ENCODE data around the gene TTC8.

Gene TTC8

DNA sequence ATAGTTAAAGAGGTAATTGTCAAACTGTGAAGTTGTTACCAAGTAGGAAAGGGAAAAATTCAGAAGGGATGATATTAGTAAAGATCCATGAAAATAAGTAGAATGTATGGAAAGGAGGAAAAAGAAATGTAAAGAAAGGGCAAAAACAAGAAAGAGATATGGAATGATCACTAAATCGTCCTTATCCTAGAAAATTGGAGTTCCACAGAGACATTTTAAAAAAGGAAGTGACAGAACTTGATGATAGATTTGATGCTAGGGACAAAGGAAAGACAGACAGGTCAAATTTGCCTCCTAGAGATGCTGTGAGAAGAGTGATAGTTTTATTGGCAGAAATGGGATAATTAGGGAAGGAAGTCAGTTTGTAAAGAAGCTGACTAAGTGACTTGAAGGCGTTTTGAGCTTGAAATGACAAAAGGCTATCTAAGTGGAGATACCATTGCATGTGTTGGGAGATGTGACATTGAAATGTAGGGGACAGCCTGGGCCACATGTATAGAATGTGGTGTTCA is 20.6 kb downstream of the TTC8 start:
- no peak for DNase-seq (ENCODE audit: low read depth, low spot score)

GRCh38 chr14:88848571-88848970 is 24.1 kb downstream of the TTC8 start:
- DNase-seq (ENCODE audit: low read depth, low spot score), result no peak
- no peak for TF ChIP-seq CTCF (IDR thresholded peaks at IDR 0.05; ENCODE audit: low read depth, low read length)
- H3K4me3 ChIP-seq (ENCODE audit: low read depth, low read length), result no peak overlapping the region
- in situ Hi-C loops (cut with HindIII; ENCODE audit: low sequenced_read_pairs), result no loop called here

More for the DNA sequence above, 20.6 kb downstream of the TTC8 start:
- no peak for TF ChIP-seq CTCF (IDR thresholded peaks at IDR 0.05; ENCODE audit: low read depth, low read length)
- H3K4me3 ChIP-seq (ENCODE audit: low read depth, low read length), result no peak overlapping the region
- in situ Hi-C loops (cut with HindIII; ENCODE audit: low sequenced_read_pairs), result no loop called here

GRCh38 chr14:88849716-88850115 is 25.3 kb downstream of the TTC8 start:
- no peak for DNase-seq (ENCODE audit: low read depth, low spot score)
- H3K4me3 ChIP-seq (ENCODE audit: low read depth, low read length), result no peak overlapping the region
- in situ Hi-C loops (cut with HindIII; ENCODE audit: low sequenced_read_pairs), result no loop called here
- TF ChIP-seq CTCF (IDR thresholded peaks at IDR 0.05; ENCODE audit: low read depth, low read length), result no peak

DNA sequence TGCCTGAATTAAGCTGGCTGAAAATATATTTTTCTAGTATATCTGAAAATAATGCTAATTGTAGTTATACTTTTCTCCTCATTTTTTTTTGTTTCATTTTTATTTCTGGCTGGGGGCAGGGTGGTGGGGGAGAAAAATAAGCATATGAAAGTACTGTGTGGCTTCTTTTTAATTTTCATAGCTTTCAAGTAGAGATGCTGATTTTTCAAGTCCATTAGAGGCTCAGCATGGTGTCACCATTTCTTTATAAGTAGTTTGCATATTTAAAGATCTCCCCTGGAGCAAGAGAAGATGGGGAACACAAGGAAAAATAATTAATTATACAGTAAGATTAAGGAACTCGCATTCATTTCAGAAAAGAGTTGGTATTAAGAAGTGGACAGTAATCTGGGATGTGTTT is 27.1 kb downstream of the TTC8 start:
- TF ChIP-seq CTCF (IDR thresholded peaks at IDR 0.05; ENCODE audit: low read depth, low read length), result no peak
- in situ Hi-C loops (cut with HindIII; ENCODE audit: low sequenced_read_pairs), result no loop called here
- H3K4me3 ChIP-seq (ENCODE audit: low read depth, low read length), result no peak overlapping the region
- DNase-seq (ENCODE audit: low read depth, low spot score), result no peak

- TF ChIP-seq CTCF (IDR thresholded peaks at IDR 0.05; ENCODE audit: low read depth, low read length), result no peak
- DNase-seq (ENCODE audit: low read depth, low spot score), result no peak
- in situ Hi-C loops (cut with HindIII; ENCODE audit: low sequenced_read_pairs), result no loop called here
- no peak overlapping the region for H3K4me3 ChIP-seq (ENCODE audit: low read depth, low read length)
These were observed 28.2 kb downstream of the TTC8 start for GRCh38 chr14:88852632-88853031.

GRCh38 chr14:88853129-88853528 is 28.7 kb downstream of the TTC8 start:
- DNase-seq (ENCODE audit: low read depth, low spot score), result no peak
- in situ Hi-C loops (cut with HindIII; ENCODE audit: low sequenced_read_pairs), result no loop called here
- no peak for TF ChIP-seq CTCF (IDR thresholded peaks at IDR 0.05; ENCODE audit: low read depth, low read length)
- no peak overlapping the region for H3K4me3 ChIP-seq (ENCODE audit: low read depth, low read length)
